IPS-20b (cell line): ENCODE results near the gene GSG1L.

Experiments
- H3K27ac ChIP-seq: one replicate; pipeline ENCODE4 v1.5.1; 2013; ENCODE audit warnings: low read length
- H3K27me3 ChIP-seq: 2 replicates; pipeline ENCODE4 v1.6.1; 2013; ENCODE audit warnings: mild to moderate bottlenecking, low read length, inconsistent platforms; ENCODE audit not compliant: insufficient read depth
- H3K36me3 ChIP-seq: 2 replicates; pipeline ENCODE4 v1.6.1; 2013; ENCODE audit warnings: low read depth, mild to moderate bottlenecking, inconsistent platforms, low read length, moderate library complexity; ENCODE audit not compliant: insufficient read depth
- H3K4me1 ChIP-seq: 2 replicates; pipeline ENCODE4 v1.6.1; 2013; ENCODE audit warnings: mild to moderate bottlenecking, control low read depth, inconsistent platforms, low read length, moderate library complexity; ENCODE audit not compliant: insufficient read depth
- H3K4me3 ChIP-seq: 2 replicates; pipeline ENCODE4 v1.5.1; 2013; ENCODE audit warnings: mild to moderate bottlenecking, low read length, inconsistent platforms
- H3K9ac ChIP-seq: 2 replicates; pipeline ENCODE4 v1.6.1; 2013; ENCODE audit warnings: low read depth, mild to moderate bottlenecking, inconsistent platforms, low read length, moderate library complexity
- H3K9me3 ChIP-seq: 2 replicates; pipeline ENCODE4 v1.6.1; 2013; ENCODE audit warnings: mild to moderate bottlenecking, low read depth, low read length, inconsistent platforms; ENCODE audit not compliant: insufficient read depth

The GSG1L gene

DNA sequence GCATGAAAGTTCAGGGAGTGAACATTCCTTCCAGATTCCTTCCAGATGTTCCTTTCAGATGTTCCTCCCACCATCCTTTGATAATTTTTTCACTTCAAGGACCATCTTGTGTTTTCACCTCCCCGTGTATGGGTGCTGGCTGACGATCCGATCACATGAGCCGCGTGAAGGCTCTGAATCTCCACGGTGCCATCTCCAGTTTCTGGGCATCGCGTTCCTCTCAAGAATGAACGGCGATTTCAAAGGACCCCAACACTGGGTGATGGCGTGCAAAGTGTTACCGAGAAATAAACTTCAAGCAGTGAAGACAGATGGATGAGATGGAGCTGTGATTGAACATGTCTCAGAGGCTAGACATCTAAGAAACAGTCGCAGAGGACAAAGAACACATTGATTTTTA, 245.3 kb downstream of the GSG1L start:
- H3K27ac ChIP-seq = no peak overlapping the region
- no peaks in the 10 kb centered on the region for H3K4me1 ChIP-seq
- no peaks in the 10 kb centered on the region for H3K9me3 ChIP-seq
- H3K4me3 ChIP-seq = no peak overlapping the region
- no peaks in the 10 kb centered on the region for H3K36me3 ChIP-seq
- H3K9ac ChIP-seq = no peak overlapping the region
- H3K27me3 ChIP-seq = no peaks in the 10 kb centered on the region

DNA sequence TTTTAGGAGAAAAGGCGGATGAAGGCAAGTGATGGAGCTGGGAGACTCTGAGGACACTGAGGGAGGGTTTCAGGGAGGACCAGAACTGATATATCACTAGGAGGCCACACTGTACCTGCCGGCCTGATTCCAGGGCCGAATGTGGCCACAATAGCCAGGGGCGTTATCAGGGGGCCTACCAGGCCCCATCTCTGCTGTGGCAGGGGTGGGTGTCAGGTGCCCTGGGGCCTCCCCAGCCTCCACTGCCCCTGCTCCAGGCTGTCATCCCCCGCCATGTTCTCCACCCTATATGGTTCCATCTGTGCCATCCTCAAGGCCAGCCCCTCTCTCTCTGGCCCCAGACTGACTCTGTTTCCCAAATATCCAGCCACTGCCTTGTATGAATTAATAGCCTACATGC, 246.5 kb downstream of the GSG1L start:
- no peak overlapping the region for H3K27ac ChIP-seq
- no peaks in the 10 kb centered on the region for H3K27me3 ChIP-seq
- no peak overlapping the region for H3K9ac ChIP-seq
- H3K36me3 ChIP-seq = no peaks in the 10 kb centered on the region
- no peaks in the 10 kb centered on the region for H3K9me3 ChIP-seq
- H3K4me3 ChIP-seq = no peak overlapping the region
- no peaks in the 10 kb centered on the region for H3K4me1 ChIP-seq

DNA sequence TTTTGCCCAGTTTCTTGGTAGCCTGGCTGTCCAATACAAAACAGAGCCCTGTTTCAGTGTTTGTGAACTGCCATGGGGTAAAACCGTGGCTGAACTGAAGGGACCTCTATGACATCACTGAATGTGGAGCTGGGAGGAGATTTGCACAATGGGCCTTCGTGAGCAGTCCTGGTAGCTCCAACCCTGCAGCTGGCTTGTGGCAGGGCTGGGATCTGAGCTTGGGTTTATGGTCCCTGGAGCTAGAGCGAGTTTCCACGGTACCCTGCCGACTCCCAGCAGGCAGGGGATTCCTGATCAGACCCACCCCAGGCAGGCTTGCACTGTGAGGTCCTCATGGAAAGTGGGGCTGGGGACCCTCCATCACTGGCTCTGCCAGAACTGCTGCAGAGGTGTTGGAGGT, 247.0 kb downstream of the GSG1L start:
- no peak overlapping the region for H3K27ac ChIP-seq
- H3K36me3 ChIP-seq = no peaks in the 10 kb centered on the region
- no peaks in the 10 kb centered on the region for H3K27me3 ChIP-seq
- no peak overlapping the region for H3K9ac ChIP-seq
- H3K4me3 ChIP-seq = no peak overlapping the region
- H3K9me3 ChIP-seq = no peaks in the 10 kb centered on the region
- no peaks in the 10 kb centered on the region for H3K4me1 ChIP-seq

DNA sequence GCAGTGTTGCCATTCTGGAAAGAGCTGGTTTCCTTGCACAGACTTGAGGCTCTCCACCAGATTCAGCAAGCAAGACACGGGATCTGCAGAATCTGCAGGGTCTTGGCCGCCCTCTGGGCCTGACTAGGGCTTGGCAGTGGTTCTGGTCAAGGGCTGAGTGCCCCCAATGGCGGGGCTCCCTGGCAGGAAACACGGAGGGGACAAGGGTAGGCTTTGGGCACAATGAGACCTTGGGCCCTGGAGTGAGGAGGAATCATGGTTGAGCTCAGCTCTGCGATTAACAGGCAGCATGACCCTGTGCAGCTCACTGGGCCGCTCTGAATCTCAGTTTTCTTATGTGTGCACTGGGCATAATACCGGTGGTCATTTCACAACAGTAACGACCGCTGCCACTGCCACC, 249.9 kb downstream of the GSG1L start:
- Histone ChIP-seq H3K27ac (no peak overlapping the region), H3K36me3 (no peaks in the 10 kb centered on the region), H3K27me3 (no peaks in the 10 kb centered on the region), H3K9me3 (no peaks in the 10 kb centered on the region), H3K9ac (no peak overlapping the region), H3K4me3 (no peak overlapping the region), H3K4me1 (no peaks in the 10 kb centered on the region)

DNA sequence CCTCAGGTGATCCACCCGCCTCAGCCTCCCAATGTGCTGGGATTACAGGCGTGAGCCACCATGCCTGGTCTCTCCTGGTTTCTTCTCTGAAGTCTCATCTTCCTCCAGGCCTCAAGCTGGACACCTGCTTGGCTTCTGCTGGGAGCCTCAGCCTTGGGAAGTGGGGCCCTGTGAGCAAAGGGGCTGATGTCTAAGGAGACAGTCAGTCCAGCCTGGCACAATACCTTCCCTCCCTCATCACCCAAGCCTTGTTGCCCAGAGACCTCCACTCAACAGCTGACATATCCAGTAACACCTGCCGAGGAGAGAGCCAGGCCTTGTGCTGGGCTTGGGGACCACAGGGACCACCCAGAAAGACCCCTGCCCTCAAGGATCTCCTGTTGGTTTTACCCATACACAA, 251.6 kb downstream of the GSG1L start:
- no peaks in the 10 kb centered on the region for H3K4me1 ChIP-seq
- no peak overlapping the region for H3K9ac ChIP-seq
- no peak overlapping the region for H3K27ac ChIP-seq
- H3K36me3 ChIP-seq = no peaks in the 10 kb centered on the region
- no peaks in the 10 kb centered on the region for H3K9me3 ChIP-seq
- no peaks in the 10 kb centered on the region for H3K27me3 ChIP-seq
- H3K4me3 ChIP-seq = no peak overlapping the region

DNA sequence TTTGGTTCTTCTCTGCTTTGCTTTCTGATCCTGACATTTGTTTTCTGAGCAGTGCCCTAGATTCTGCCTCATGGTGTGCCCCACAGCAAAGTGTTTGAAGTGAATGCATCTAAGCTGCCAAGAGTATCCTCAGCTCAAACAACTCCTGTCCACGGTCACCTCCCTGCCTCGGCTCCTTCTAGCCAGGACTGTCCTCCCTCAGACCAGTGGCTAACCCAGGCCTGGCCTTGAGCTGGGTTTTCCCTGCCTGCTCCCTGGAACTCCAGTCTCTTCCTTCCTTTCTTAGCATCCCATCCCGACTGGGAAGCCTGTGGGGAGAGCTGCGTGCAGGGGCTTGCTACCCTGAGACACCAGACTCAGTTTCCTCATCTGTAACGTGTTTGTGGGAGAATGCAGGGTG, 256.5 kb downstream of the GSG1L start:
- Histone ChIP-seq H3K9me3 (no peaks in the 10 kb centered on the region; the same call in 1 of the 2 replicates), H3K27me3 (0 out of 2 replicates have a peak, but pooled peaks cover 6% of the 10 kb centered on the region), H3K4me3 (no peak overlapping the region), H3K36me3 (no peaks in the 10 kb centered on the region), H3K4me1 (peaks cover 4% of the 10 kb centered on the region; the same call in 1 of the 2 replicates), H3K27ac (no peak overlapping the region), H3K9ac (no peak overlapping the region)

DNA sequence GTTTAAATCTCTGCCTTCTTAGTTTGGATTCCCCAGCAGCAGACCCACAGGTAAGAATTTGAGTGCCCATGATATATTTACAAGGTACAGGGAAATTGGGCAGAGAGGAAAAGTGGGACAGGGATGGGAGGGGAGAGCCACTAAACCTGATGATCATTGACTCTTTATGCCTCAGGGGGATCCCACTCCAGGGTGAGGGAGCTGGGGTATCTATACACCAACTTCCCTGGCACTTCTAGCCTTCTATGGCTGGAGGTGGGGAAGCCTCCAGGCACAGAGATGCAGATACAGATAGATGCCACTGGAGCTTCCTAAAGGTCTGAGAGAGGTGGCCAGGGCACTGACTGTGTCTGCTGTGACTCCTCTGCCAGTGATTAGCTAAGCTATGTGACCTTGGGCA, 257.1 kb downstream of the GSG1L start:
- Histone ChIP-seq H3K27ac (no peak overlapping the region), H3K9me3 (no peaks in the 10 kb centered on the region; the same call in 1 of the 2 replicates), H3K27me3 (0 out of 2 replicates have a peak, but pooled peaks cover 6% of the 10 kb centered on the region), H3K4me3 (no peak overlapping the region), H3K4me1 (peaks cover 4% of the 10 kb centered on the region; the same call in 1 of the 2 replicates), H3K9ac (no peak overlapping the region), H3K36me3 (no peaks in the 10 kb centered on the region)

DNA sequence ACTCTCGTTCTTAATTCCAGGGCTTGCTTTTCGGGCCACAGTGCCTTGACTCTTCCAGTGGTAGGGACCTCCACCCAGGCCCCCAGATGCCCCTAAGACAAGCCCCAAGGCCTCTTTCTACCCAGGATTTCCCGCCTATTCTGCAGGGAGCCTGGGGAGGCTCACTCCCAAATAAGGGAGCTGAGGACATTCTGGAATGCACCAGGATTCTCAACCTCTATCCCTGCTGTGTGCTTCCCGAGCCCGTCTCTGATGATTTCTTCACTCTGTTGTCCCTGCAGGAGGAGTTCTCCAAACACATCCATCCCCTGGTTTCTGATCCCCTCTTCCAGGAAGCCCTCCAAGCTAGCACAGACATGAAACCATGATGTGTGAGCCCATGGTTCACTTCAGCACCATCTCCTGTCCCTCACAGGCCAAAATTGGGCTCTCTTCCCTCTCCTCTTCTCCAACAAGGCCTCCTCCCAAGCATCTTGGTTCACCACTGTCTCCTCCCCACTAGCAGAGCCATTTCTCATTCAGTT, 257.6 kb downstream of the GSG1L start:
- Histone ChIP-seq H3K36me3 (no peaks in the 10 kb centered on the region), H3K27ac (no peak overlapping the region), H3K9me3 (no peaks in the 10 kb centered on the region; the same call in 1 of the 2 replicates), H3K27me3 (0 out of 2 replicates have a peak, but pooled peaks cover 6% of the 10 kb centered on the region), H3K4me3 (no peak overlapping the region), H3K9ac (no peak overlapping the region), H3K4me1 (peaks cover 4% of the 10 kb centered on the region; the same call in 1 of the 2 replicates)

DNA sequence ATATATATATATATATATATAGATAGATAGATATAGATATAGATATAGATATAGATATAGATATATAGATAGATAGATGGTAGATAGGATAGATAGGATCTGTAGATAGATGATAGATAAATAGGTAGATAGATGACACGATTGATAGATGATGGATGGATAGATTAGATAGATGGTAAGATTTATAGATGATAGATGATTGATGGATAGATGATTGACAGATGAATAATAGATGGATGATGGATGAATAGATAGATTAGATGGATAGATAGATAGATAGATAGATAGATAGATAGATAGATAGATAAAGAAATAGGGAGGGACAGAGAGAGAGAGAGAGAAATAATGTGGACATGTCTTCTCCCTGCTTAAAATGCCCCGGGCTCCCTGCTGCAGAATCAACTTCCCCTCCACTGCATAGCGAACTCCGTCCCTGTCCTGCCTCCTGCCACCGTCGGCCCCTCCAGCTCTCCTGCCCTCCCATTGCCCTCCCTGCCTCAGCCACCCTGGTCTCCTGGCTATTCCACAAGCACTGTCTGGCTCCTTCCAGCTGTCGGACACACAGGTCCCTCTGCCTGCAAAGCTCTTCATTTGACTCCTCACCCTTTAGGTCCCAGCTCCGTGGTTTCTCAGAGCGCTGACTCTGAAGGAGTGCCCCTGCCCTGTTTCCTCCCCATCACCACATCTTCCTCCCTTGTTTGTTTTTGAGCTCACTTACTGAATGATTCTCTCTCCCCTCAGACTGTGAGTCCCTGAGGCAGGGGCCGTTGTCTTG, 259.6 kb downstream of the GSG1L start:
- Histone ChIP-seq H3K4me1 (peaks cover 4% of the 10 kb centered on the region; the same call in 1 of the 2 replicates), H3K4me3 (peak overlapping the region; percentile 39; the same call in 1 of the 2 replicates), H3K27me3 (0 out of 2 replicates have a peak, but pooled peaks cover 6% of the 10 kb centered on the region), H3K9me3 (no peaks in the 10 kb centered on the region; the same call in 1 of the 2 replicates), H3K27ac (no peak overlapping the region), H3K36me3 (no peaks in the 10 kb centered on the region), H3K9ac (no peak overlapping the region)

DNA sequence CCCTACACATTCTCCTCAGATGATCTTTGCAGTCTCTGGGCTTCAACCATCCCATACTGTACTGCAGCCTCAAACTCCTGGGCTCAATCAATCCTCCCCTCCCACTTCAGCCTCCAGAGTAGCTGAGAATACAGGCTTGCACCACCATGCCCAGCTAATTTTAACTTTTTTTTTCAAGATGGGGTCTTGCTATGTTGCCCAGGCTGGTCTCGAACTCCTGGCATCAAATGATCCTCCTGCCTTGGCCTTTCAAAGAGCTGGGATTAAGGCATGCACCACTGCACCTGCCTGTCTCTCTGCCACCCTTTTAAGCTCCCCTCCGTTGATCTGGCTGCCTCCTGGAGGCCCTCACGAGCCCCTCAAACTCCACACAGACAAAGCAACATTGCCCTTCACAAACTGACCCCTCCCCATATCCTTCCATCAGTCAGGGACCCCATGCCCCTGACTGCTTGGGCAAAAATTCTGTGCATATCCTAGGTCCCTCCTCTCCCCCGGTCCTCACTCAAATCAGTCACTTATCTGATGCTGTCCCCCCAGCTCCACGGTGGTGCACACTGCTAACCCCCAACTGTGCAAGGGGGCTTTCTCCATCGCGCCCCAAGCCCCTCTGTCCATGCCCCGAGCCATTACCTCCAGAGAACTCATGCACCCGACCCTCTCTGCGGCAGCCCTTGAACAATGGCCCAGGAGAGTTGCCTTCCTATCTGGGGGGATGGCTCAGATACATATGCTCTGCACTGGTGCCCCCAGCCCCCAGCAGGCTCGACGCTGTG, 260.7 kb downstream of the GSG1L start:
- Histone ChIP-seq H3K27ac (no peak overlapping the region), H3K36me3 (no peaks in the 10 kb centered on the region), H3K9me3 (no peaks in the 10 kb centered on the region; the same call in 1 of the 2 replicates), H3K9ac (no peak overlapping the region), H3K27me3 (0 out of 2 replicates have a peak, but pooled peaks cover 6% of the 10 kb centered on the region), H3K4me1 (peaks cover 4% of the 10 kb centered on the region; the same call in 1 of the 2 replicates), H3K4me3 (no peak overlapping the region)

DNA sequence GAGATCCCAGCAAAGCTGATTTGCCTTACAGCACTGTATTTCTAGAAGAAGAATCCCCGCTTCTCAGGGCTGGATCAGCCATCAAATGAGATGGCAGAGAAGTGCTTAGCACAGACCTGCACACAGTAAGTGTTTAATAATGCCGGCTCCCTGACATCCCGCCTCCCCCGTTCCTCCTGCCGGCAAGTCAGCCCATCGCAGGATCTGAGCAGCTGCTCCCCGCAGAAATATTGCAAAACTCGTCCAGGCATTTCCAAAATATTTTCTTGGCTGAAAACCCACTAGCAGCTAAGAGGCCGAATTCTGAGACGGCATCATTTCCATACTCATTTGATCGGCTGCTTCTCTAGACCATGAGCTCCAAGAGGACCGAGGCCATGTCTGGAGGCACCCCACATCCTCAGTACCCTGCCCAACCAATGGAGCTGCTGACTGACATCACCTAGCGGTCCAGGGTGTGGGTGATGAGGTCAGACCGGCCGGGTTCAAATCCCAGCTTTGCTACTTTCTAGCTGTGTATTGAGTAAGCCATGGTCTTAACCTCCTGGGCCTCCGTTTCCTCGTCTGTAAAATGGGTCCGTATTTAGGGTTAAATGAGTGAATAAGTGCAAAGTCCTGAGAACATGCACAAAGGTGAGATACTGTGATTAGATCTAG, 262.1 kb downstream of the GSG1L start:
- no peaks in the 10 kb centered on the region for H3K36me3 ChIP-seq
- no peak overlapping the region for H3K9ac ChIP-seq
- H3K4me3 ChIP-seq = no peak overlapping the region
- no peaks in the 10 kb centered on the region; the same call in 1 of the 2 replicates for H3K9me3 ChIP-seq
- peaks cover 4% of the 10 kb centered on the region; the same call in 1 of the 2 replicates for H3K4me1 ChIP-seq
- no peak overlapping the region for H3K27ac ChIP-seq
- 0 out of 2 replicates have a peak, but pooled peaks cover 6% of the 10 kb centered on the region for H3K27me3 ChIP-seq
